Cardiac fibroblast (primary cell): Measurements from ENCODE around the gene GDI2.

Source experiments
- DNase-seq, 2 donors: peaks; one replicate each; pipeline versions ENCODE4 v3.0.0 to v3.0.0-alpha.2; 2010; ENCODE audit warnings: low read depth in 2 of 2
- H3K4me3 ChIP-seq, 2 donors: replicated peaks in 1 of 2; 1 replicate in 1 of 2; 2 replicates in 1 of 2; pipeline ENCODE4 v1.5.1; 2011; ENCODE audit warnings: low read depth in 2 of 2, low read length in 2 of 2, mild to moderate bottlenecking in 2 of 2, moderate library complexity in 1 of 2
- TF ChIP-seq, protein P1 (sequence below): IDR thresholded peaks from one replicate; pipeline ENCODE4 v1.5.1; 2011; ENCODE audit warnings: low read depth, mild to moderate bottlenecking, low read length, inconsistent platforms

GDI2 gene

DNA sequence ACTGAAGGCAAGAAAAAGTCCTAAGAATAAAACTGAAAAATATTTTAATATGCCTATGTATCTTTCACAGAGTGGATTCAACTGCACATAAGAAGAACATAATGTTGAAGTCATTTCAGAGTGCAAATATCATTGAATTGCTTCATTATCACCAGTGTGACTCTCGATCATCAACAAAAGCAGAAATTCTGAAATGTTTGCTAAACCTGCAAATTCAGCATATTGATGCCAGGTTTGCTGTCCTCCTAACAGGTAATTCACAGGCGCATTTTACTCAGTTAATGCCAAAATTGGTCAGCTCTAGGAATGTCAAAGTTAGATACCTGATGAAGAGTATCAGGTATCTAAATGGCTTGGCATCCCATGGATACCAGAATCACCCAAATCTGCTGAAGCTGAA is 52.0 kb downstream of the GDI2 start:
- TF ChIP-seq, protein P1, sequence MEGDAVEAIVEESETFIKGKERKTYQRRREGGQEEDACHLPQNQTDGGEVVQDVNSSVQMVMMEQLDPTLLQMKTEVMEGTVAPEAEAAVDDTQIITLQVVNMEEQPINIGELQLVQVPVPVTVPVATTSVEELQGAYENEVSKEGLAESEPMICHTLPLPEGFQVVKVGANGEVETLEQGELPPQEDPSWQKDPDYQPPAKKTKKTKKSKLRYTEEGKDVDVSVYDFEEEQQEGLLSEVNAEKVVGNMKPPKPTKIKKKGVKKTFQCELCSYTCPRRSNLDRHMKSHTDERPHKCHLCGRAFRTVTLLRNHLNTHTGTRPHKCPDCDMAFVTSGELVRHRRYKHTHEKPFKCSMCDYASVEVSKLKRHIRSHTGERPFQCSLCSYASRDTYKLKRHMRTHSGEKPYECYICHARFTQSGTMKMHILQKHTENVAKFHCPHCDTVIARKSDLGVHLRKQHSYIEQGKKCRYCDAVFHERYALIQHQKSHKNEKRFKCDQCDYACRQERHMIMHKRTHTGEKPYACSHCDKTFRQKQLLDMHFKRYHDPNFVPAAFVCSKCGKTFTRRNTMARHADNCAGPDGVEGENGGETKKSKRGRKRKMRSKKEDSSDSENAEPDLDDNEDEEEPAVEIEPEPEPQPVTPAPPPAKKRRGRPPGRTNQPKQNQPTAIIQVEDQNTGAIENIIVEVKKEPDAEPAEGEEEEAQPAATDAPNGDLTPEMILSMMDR, result no peak
- DNase-seq, result no peak
- H3K4me3 ChIP-seq, result no peak overlapping the region

DNA sequence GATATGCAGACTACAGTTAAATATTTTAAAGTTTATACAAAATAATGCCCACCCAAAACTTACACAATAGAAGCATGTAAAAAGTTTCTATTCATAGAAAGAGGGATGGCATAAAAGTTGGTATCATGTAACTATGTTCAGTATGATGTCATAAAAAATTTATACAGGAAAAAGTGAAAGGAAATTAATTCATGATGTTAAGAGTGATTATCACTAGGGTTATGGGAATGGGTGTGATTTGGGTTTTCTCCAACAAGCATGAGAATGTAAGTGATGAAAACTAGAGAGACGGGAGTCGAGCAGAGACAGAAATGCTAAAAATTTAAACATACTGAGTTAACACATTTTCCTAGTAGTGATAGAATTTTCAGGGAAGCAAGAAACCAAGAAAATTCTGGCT is 52.7 kb downstream of the GDI2 start:
- TF ChIP-seq, protein P1, result no peak
- H3K4me3 ChIP-seq, result no peak overlapping the region
- peak in 1 of 2 donors; percentile 26 for DNase-seq

GRCh38 chr10:5758927-5759326 is 54.3 kb downstream of the GDI2 start:
- no peak for DNase-seq
- TF ChIP-seq, protein P1, result no peak
- H3K4me3 ChIP-seq, result no peak overlapping the region

GRCh38 chr10:5757766-5758517 is 55.3 kb downstream of the GDI2 start:
- TF ChIP-seq, protein P1, result no peak
- no peak overlapping the region for H3K4me3 ChIP-seq
- no peak for DNase-seq

GRCh38 chr10:5752301-5752871 is 60.8 kb downstream of the GDI2 start:
- TF ChIP-seq, protein P1, result no peak
- no peak overlapping the region for H3K4me3 ChIP-seq
- peak in 1 of 2 donors; percentile 60 for DNase-seq

DNA sequence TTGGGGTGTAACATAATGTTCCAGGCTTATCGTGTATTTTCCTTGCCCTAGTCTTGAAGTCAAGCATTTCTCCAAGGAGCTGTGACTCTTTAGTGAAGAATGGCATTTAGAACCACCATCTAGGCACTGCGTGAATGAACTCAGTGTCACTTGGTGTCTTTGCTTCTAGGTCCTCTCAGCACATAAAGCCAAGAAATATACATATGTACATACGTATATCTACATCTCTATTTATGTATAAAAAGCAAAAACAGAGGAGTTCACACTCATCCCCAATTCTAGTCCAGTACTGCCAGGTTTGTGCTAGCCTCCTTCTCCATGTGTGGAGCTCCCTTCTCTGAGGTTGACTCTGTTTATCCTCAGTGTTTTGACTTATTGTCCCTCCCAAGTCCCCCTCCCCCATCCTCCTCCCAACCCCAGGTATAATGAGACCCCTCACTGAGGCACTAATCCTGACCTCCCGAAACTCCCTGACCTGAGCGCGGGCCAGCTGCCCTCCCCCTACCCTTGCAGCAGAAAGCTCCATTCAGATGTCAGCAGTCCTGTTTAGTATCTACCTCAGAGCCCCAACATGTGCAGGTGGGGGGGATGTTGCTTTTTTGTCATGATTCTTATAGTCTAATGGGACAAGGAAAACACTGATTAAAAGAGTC is 61.5 kb downstream of the GDI2 start:
- peak in 1 of 2 donors; percentile 48 for DNase-seq
- TF ChIP-seq, protein P1, result no peak
- no peak overlapping the region for H3K4me3 ChIP-seq
